GM21529 (cell line): ENCODE measurements around the gene RHOT2.

Source experiments
- ATAC-seq: cut with Tn5 transposase; IDR thresholded peaks from one replicate; pipeline ENCODE4 v1.9.1; 2021; ENCODE audit not compliant: unreplicated experiment

The RHOT2 gene

DNA sequence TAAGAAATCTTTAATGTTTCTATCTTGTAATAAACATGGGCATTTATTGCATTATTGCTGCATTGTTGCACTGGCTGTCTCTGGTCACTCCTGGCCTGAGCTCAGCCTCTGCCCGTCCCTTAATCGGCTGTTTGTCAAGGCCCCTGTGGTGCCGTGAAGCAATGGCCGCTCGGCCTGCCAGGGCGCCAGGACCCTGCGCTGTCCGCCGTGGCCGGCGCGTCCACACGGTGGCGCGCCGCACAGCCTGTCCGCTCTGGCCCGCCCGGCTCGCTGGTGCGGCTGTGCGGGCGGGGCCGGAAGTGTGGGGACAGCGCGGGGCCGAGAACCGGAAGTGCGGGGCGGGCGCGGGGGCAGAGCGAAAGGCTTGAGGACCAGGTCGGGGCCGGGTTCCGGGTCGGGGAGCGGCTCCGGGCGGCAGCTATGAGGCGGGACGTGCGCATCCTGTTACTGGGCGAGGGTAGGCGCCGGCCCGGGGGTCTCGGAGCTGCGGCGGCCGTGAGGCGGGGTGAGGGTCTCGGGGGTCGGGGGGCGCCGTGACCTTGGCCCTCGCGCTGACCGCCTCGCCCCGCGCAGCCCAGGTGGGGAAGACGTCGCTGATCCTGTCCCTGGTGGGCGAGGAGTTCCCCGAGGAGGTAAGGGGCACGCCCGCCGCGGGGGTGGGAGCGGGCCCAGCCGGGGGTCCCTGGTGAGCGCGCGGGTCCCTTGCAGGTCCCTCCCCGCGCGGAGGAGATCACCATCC, at the start of gene RHOT2:
TSS of gene RHOT2 (plus strand) at position 353 of the 739 bp plus-strand sequence. CDS start at position 421, 68 bp downstream.
- peak; percentile 82 for ATAC-seq

GRCh38 chr16:619476-620100, 48.3 kb upstream of the RHOT2 start:
- ATAC-seq: no peak

- no peak for ATAC-seq
Observed at GRCh38 chr16:620700-621525, 47.0 kb upstream of the RHOT2 start.

DNA sequence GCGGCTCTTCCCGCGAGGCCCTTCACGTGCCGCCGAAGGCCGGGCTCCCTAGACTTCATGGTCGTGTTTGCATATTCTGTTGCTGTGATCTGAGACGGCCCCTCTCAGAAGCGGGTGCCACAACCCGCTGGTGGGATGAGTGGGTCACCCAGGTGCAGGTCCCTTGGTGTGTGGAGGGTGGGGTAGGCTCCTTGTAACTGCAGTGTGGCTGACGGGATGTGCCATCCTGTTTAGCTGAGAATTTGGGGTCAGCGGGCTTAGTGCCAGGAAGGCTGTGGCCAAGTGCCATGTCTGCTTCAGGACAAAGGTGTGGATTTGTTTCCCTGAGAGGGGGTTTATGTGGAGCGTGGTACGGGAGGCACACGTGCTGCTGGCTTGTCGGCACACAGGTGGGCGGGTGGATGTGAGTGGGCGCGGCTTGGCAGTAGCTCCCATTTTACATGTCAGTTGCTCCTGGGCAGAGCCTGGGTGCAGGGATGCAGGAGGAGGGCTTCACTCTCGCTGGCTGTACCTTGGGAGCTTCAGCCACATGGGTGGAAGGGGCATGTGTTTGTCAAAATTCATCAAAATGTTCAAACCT, 46.3 kb upstream of the RHOT2 start:
- no peak for ATAC-seq

DNA sequence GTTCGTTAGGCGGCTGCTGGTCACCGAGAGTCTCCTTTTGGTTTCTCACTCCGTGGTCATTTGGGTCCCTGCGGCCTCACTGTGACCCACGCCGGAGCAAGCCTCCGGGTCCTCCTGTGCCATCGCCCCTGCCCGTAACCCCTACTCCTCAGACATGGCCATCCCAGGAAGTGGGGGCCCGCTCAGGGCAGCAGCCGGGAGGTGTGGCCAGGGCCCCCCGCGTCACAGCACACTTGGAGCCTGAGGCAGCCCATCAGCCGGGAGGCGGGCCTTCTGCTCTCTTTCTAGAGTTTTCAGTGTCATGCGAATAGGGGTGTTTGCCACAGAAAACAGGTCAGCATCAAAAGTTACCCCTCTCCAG, 45.0 kb upstream of the RHOT2 start:
- ATAC-seq: no peak

- no peak for ATAC-seq
Observed at GRCh38 chr16:624526-625070, 43.3 kb upstream of the RHOT2 start.

DNA sequence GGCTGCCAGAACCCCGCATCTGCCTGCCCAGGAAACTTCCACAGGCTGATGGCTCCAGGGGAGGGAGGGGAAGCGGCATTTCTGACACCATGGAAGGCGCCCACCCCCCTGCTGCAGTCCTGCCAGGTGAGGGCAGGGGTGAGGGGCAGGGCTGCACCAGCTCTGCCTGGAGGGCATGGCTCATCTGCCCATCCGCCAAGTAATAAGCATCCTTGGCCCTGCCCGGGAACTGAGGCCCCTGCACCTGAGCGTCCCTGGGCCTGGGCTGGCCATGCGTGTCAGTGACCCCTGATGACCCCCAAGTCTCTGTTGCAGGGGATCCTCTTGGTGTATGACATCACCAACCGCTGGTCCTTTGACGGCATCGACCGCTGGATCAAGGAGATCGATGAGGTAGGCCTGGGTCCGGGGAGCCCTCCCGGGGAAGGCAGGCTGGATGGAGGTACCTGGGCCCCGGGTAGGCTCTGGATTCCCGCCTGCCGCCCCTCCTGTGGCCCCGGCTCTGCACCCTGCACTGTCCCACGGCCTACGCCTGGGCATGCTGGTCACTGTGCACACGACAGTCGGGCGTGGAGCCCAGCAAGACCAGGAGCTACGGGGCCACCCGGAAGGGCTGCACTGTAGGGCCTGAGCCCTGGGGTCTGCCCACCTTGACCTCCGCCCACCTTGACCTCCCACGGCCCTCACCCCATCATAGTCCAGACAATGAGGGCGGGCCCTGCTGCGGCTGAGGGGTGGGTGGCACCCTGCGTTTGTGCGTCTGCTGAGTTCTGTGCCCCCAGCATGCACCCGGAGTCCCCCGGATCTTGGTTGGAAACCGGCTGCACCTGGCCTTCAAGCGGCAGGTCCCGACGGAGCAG, 42.6 kb upstream of the RHOT2 start:
- no peak for ATAC-seq

GRCh38 chr16:625977-626765, 41.8 kb upstream of the RHOT2 start:
- no peak for ATAC-seq

- ATAC-seq: no peak
Observed at GRCh38 chr16:626787-627453, 41.0 kb upstream of the RHOT2 start.

GRCh38 chr16:627454-628239, 40.3 kb upstream of the RHOT2 start:
- ATAC-seq: no peak

- no peak for ATAC-seq
Observed at GRCh38 chr16:628321-629061, 39.4 kb upstream of the RHOT2 start.

- ATAC-seq: no peak
Observed at GRCh38 chr16:629185-629832, 38.6 kb upstream of the RHOT2 start.

DNA sequence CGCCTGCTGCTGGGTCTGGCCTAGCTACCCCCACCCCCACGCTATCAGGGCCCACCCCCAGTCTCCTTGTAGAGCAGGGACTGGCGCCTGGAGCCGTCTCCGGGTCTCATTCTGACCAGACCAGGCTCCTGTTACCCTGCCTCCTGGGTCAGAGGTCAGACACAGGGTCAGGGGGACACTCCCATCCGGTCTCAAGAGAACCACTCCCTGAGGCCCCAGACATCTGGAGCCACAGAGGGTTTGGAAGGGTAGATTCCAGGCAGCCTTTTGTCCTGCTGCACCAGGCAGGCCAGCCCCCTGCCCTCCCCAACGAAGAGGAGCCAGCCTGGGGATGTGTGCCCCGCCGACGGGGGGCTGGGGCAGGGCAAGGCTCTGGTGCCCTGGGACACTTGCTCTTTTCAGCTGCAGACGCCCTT, 38.1 kb upstream of the RHOT2 start:
- no peak for ATAC-seq

- ATAC-seq: no peak
Observed at GRCh38 chr16:630249-630814, 37.6 kb upstream of the RHOT2 start.

DNA sequence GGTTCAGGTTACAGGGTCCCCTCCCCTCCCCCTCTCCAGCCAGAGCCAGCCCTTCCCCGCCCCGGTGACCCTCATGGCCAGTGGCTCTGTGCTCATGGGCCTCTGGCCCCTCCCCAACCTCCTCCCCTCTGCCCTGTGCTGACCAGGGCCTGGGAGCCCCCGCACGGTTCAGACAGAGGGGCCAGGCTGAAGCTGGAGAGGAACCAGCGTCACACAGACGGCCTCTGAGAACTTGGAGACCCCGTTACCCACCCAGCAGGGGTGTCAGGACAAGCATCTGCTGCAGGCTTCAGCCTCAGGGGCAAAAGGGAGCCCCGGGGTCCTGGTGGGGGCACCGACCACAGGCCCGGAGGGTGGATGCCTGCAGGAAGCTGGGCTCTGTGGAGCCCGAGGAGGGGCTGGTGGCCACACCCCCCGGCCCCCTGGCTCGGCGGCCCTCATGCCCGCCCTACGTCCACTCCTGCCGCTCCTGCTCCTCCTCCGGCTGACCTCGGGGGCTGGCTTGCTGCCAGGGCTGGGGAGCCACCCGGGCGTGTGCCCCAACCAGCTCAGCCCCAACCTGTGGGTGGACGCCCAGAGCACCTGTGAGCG, 37.0 kb upstream of the RHOT2 start, which contains the start of gene WFIKKN1:
TSS of gene WFIKKN1 (plus strand) at position 171 of the 591 bp plus-strand sequence. CDS start at position 440, 269 bp downstream.
- ATAC-seq: no peak

DNA sequence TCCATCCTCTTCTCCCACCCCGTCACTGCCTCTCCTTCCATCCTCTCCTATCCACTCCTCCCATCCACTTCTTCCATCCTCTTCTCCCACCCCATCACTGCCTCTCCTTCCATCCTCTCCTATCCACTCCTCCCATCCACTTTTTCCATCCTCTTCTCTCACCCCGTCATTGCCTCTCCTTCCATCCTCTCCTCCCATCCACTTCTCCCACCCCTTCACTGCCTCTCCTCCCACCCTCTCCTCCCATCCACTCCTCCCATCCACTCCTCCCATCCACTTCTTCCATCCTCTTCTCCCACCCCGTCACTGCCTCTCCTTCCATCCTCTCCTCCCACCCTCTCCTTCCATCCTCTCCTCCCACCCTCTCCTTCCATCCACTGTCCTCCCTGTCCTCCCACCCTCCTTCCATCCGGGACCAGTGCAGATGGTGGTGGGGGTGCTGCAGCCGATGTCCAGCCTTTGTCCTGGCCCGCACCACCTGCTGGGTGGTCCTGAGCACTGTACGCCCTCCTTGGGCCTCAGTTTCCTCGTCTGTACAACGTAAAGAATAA, 36.0 kb upstream of the RHOT2 start:
- ATAC-seq: no peak
